Stomach smooth muscle (tissue), 2 donors: Measurements from ENCODE around the gene SIT1.
A peak's percentile ranks its signal among the peaks of the same experiment; 100 is the strongest.

Source experiments
- H3K27ac ChIP-seq: one replicate; pipeline ENCODE4 v1.7.0; 2013; ENCODE audit warnings: mild to moderate bottlenecking, low read length, inconsistent platforms
- H3K27me3 ChIP-seq, 2 donors: one replicate each; pipeline ENCODE4 v1.7.0; 2013; ENCODE audit warnings: low read length in 2 of 2; ENCODE audit not compliant: insufficient read depth in 2 of 2, control insufficient read depth in 1 of 2
- H3K36me3 ChIP-seq, 2 donors: one replicate each; pipeline ENCODE4 v1.7.0; 2013; ENCODE audit warnings: low read length in 2 of 2; ENCODE audit not compliant: control insufficient read depth in 2 of 2, insufficient read depth in 2 of 2
- H3K4me1 ChIP-seq: one replicate; pipeline ENCODE4 v1.7.0; 2013; ENCODE audit warnings: low read length; ENCODE audit not compliant: control insufficient read depth, insufficient read depth
- H3K4me3 ChIP-seq, 2 donors: one replicate each; pipeline ENCODE4 v1.7.0; 2013; ENCODE audit warnings: low read length in 2 of 2
- H3K9ac ChIP-seq, 2 donors: one replicate each; pipeline ENCODE4 v1.7.0; 2013; ENCODE audit warnings: low read length in 2 of 2, mild to moderate bottlenecking in 1 of 2
- H3K9me3 ChIP-seq, 2 donors: one replicate each; pipeline ENCODE4 v1.7.0; 2013; ENCODE audit warnings: low read length in 2 of 2; ENCODE audit not compliant: control insufficient read depth in 2 of 2
- donor health status: healthy.
- donor health status: Pancreatic carcinoma.

Gene SIT1

DNA sequence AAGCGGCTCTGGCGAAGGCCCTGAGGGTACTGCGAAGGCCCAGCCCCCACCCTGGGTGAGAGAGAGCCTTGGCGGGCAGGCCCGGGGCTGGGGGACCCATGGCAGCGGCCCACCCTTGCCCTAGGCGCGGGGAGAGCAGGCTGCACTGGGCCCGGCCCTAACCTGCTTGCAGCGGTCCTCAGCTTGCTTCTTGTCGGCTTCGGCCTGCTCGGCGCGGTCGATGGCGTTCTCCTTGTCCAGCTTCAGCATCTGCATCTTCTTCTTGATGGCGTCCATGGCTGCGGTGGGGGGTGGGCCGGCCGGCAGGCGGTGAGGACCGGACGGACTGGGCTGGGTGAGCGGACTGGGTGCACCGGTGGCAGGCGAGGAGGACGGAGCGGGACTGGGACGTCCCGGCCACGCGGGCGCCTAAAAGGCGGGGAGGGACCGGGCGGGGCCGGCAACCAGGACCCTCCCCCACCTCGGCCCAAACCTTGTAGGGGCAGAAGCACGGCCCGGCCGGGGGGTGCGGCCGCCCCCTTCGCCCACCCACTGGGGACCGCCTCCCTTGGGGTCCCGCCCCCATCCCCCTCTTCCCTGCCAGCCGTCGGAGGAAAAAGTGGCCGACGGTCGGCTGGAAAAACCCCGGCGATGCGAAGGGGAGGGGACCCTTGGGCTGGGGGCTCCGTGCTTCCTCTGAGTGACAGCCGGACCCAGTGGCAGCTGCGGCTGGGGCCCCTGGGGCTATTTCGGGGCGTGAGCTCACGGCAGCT, 39.0 kb upstream of the SIT1 start, which contains the start of gene TPM2:
Gene TPM2, minus strand, starts transcription at position 384 of the 752 bp plus-strand sequence. Its CDS starts 108 bp downstream, at position 276.
- Histone ChIP-seq H3K4me1 (peaks cover 29% of the 10 kb centered on the region), H3K9ac (peak within 1 kb of the TSS; percentile 99), H3K9me3 (no peaks in the 10 kb centered on the region), H3K27ac (peak within 1 kb of the TSS; percentile 100), H3K4me3 (peak within 1 kb of the TSS; percentile 92 to 95), H3K27me3 (no peaks in the 10 kb centered on the region), H3K36me3 (peaks cover 28 to 37% of the 10 kb centered on the region in 2 donors)

DNA sequence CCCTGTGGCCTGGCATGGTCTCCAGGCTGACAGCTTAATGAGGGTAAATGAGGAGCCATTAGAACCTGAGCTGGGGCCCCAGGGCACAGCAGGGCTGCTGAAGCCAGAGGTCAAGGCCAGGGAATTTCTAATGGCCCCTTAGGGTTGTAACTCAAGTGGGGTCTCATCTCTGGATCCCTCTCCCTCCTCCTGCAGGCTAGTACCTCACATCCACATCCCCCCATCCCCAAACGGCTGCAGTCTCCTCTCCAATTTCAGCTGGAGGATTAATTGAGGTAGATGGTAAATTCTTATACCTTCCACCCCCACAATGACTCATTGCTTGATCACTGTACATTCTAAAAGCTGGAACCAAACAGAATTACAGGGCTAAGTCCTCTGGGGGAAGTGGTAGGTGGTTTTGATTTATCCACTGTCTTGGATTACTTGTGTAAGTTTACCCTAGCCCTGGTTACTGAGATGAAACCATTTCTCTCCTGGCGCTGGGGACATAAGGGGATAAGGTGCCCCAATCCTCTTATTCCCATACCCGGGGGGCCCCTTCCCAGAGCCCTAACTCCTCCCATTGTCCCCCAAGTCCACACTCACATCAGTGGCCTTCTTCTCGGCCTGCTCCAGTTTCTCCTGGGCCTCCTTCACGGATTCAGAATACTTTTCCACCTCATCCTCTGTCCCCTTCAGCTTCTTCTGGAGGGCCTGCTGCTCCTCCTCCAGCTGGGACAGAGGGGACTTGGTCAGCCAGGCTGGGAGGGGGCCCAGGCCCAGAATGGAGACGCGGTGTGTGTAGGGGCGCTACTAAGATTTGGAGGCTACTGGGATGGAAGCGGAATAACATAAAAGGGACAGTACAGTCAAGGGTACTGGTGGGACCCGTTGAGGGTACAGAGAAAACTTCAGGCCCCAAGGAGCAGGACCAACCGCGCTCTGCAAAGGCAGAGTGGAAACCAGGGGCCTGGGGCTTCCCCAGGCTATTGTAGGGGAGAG, 38.1 kb upstream of the SIT1 start:
- Histone ChIP-seq H3K27ac (peak overlapping the region; percentile 100), H3K9ac (peak overlapping the region; percentile 99), H3K36me3 (peaks cover 34 to 46% of the 10 kb centered on the region in 2 donors), H3K4me1 (peaks cover 36% of the 10 kb centered on the region), H3K9me3 (no peaks in the 10 kb centered on the region), H3K4me3 (peak overlapping the region; percentile 92 to 95), H3K27me3 (no peaks in the 10 kb centered on the region)

DNA sequence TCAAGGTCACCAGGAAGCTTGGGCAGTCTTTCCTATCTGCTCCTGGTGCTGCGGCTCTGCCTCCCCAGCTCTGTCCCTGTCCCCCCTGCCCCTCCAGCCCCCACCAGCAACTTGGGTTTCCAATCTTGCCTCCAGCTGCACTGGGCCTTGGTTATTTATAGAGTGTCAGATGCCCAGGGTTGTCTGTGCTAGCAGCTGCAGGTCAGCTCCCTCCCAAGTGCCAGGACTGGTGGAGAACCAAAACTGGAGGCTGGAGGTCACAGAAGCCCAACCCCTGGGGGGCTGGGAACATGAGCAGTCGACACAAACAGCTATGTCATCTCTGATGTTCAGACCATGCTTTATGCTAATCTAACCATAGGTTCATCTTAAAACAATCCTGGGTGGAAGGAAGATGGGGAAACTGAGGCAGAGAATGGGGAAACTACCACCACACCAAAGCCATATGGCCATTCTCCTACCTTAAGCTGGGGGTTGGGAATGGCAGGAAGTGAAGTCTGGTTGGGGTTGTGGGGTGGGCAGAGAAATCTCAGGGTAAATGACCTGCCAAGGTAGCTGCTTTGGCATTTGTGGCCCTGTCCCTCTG, 37.3 kb upstream of the SIT1 start:
- Histone ChIP-seq H3K27ac (peak overlapping the region; percentile 100), H3K4me3 (peak overlapping the region; percentile 92 to 95), H3K36me3 (peaks cover 42 to 54% of the 10 kb centered on the region in 2 donors), H3K9ac (peak overlapping the region; percentile 99), H3K9me3 (no peaks in the 10 kb centered on the region), H3K4me1 (peaks cover 44% of the 10 kb centered on the region), H3K27me3 (no peaks in the 10 kb centered on the region)

DNA sequence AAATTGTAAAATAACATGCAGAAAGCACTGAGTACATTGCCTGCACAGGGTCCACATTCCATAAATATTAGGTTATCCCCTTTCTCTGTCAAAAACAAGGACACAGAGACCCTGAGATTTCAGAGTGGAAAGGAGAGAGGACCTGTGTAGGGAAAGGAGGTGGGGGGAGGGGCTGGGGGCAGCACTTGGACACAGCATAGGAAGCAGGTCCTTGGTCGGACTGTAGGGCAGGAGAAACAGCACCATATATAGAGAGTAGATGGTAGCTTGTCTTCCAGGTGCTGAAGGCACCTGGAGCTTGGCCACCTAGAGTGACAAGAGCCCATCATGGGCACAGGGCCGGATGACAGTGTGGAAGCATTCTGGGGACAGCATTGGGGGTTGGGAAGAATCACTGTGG, 36.6 kb upstream of the SIT1 start:
- H3K27ac ChIP-seq, result peak overlapping the region; percentile 100
- peak overlapping the region; percentile 92 to 95 for H3K4me3 ChIP-seq
- H3K4me1 ChIP-seq, result peaks cover 52% of the 10 kb centered on the region
- H3K9ac ChIP-seq, result peak overlapping the region; percentile 99
- H3K36me3 ChIP-seq, result peaks cover 50 to 61% of the 10 kb centered on the region in 2 donors
- no peaks in the 10 kb centered on the region for H3K9me3 ChIP-seq
- H3K27me3 ChIP-seq, result no peaks in the 10 kb centered on the region

DNA sequence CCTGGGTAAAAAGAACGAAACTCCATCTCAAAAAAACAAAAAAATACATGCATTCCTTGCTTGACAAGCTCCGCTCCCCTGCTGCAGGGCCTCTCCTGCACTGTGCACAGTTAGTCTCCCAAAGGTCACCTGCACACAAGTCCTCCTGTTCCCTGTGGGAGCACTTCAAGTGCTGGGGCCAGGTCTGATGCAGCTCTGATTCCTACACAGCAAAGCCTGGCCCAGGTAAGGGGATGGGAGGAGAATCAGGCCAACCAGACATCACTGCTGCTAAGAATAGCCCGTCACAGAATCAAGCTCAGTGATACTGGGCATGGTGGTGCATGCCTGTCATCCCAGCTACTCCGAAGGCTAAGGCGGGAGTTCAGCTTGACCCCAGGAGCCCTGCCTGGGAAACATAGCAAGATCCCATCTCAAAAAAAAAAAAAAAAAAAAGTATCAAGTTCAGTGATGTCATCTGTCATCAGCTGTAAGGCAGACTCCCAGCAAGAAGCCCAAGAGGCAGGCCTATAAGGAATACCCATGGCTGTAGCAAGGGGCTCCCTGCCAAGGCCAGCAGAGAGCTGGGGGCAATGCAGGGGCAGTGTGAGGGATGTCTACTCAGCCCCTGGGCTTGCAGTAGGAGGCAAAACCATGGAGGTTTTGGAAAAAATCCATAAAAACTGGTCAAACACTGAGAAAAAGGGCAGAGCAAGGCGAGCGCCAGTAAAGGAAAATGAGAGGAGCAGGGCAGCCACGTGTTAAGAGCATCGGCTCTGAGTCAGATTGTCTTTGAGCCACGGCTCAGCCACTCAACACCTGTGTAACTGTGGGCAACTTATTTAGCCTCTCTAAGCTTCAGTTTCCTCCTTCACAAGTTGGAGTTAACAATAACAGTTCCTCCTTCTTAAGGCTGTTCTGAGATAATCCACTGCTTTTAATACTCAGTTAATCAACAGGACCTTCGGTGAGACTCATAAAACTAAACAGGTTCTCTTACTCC, 35.8 kb upstream of the SIT1 start:
- H3K36me3 ChIP-seq, result peaks cover 57 to 67% of the 10 kb centered on the region in 2 donors
- no peaks in the 10 kb centered on the region for H3K9me3 ChIP-seq
- peak overlapping the region; percentile 92 to 95 for H3K4me3 ChIP-seq
- H3K27me3 ChIP-seq, result no peaks in the 10 kb centered on the region
- peak overlapping the region; percentile 99 for H3K9ac ChIP-seq
- peaks cover 53% of the 10 kb centered on the region for H3K4me1 ChIP-seq
- peak overlapping the region; percentile 100 for H3K27ac ChIP-seq

DNA sequence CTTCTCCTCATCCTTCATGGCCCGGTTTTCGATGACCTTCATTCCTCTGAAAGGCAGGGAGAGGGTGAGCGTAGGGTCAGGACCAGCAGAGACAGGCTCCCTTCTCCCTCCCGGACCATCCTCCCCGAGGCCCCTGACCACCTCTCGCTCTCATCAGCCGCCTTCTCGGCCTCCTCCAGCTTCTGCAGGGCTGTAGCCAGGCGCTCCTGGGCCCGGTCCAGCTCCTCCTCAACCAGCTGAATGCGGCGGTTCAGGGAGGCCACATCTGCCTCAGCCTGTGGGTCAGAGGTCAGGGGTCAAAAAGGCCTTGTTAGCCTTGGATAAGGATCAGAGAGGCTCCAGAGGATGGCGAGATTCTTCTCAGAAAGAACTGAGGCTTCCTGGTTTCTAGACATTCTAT, 34.8 kb upstream of the SIT1 start:
- Histone ChIP-seq H3K9me3 (no peaks in the 10 kb centered on the region), H3K9ac (peak overlapping the region; percentile 72 to 86), H3K4me3 (peak overlapping the region; percentile 92 to 95), H3K27me3 (no peaks in the 10 kb centered on the region), H3K4me1 (peaks cover 53% of the 10 kb centered on the region), H3K36me3 (peaks cover 57 to 69% of the 10 kb centered on the region in 2 donors), H3K27ac (peak overlapping the region; percentile 100)

DNA sequence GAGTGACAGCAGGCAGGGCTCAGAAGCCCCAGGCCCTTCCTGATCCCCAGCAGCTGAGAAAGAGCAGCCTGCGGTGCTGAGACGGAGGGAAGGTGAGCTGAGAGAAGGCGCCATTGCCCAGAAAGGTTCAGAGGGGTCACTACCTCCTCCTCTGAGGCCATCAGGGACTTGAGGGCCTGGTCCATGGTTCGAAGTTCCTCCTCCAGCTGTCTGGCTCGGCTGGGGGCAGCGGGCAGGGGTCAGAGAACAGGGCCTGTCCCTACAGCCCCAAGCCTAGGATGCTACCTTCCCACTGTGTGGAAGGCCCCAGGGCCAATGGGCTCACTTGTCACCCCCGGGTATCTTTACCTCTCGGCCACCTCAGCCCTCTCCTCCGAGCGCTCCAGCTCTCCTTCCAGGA, 34.2 kb upstream of the SIT1 start:
- H3K27ac ChIP-seq, result peak overlapping the region; percentile 100
- H3K27me3 ChIP-seq, result no peaks in the 10 kb centered on the region
- no peaks in the 10 kb centered on the region for H3K9me3 ChIP-seq
- H3K9ac ChIP-seq, result peak overlapping the region; percentile 72 to 86
- peaks cover 59% of the 10 kb centered on the region for H3K4me1 ChIP-seq
- H3K36me3 ChIP-seq, result peaks cover 57 to 69% of the 10 kb centered on the region in 2 donors
- peak overlapping the region; percentile 92 to 95 for H3K4me3 ChIP-seq

DNA sequence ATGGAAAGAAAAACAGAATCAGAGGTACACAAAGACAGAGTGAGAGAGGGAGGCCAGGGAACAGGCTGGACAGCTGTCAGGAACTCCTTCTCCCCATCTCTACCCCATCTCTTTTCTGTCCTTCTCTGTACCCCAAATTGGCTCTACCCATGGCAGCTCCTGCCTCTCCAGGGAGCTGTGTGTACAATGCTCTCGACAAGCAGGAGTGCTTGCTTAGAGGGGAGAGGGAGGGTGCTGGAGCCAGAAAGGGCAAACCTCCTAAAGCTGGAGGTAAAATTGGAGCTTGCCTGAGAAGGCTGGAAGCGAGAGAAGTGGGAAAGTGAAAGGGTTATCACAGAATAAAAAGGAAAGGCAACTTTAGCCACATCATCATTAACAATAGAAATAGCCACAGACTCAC, 32.6 kb upstream of the SIT1 start:
- Histone ChIP-seq H3K27me3 (no peaks in the 10 kb centered on the region), H3K4me1 (peaks cover 56% of the 10 kb centered on the region), H3K4me3 (peak overlapping the region; percentile 92 to 95), H3K9me3 (no peaks in the 10 kb centered on the region), H3K36me3 (peaks cover 53 to 65% of the 10 kb centered on the region in 2 donors), H3K9ac (peak overlapping the region; percentile 72 to 86), H3K27ac (peak overlapping the region; percentile 100)

DNA sequence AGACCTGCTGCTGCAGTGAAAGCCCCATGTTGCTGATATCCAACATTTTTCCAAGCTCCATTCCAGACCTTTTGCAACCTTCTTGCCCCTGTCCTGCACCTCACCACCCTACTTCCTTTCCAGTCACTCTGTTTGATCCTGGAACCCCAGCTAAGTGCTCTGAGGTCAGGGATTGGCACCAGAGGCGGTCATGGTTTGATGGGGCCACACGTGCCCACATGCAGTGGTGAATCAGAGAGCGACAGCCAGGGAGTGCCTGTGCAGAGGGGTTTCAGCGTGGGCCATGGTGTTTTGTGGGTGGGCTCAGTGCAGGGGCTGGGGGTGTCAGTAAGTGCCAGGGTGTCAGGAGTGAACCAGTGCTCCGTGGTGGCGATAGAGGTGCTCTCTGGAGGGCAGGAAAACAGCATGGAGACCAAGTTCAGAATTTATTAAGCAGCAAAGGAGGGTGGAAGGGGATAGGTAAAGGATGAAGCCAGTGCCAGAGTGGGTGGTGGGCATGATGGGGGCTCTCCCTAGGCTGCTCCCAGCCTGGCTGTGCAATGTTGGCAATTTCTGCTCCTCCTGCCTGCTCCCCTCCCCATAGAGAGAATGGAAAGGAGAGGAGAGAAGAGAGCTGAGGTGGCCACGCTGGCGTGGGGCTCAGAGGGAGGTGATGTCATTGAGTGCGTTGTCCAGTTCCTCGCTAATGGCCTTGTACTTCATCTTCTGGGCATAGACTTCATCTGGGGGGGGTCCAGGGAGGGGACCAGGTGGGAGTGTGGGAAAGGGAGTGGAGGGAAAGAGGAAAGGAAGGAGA, 32.0 kb upstream of the SIT1 start:
- Histone ChIP-seq H3K9ac (peak overlapping the region; percentile 72 to 86), H3K27ac (peak overlapping the region; percentile 100), H3K4me3 (peak overlapping the region in 1 of 2 donors; percentile 92), H3K4me1 (peaks cover 53% of the 10 kb centered on the region), H3K27me3 (no peaks in the 10 kb centered on the region), H3K36me3 (peaks cover 48 to 59% of the 10 kb centered on the region in 2 donors), H3K9me3 (no peaks in the 10 kb centered on the region)
